GM19238 (cell line): Measurements from ENCODE around the gene LEMD1.
"Not testable (repeated sequence)": the region's sequence is repeated elsewhere in the genome, so short reads cannot be mapped to it uniquely, and the experiment has no call there.

Experiments
- DNase-seq: peaks from one replicate; pipeline ENCODE4 v3.0.0; 2011; ENCODE audit warnings: low spot score; ENCODE audit not compliant: insufficient read length

LEMD1 gene

DNA sequence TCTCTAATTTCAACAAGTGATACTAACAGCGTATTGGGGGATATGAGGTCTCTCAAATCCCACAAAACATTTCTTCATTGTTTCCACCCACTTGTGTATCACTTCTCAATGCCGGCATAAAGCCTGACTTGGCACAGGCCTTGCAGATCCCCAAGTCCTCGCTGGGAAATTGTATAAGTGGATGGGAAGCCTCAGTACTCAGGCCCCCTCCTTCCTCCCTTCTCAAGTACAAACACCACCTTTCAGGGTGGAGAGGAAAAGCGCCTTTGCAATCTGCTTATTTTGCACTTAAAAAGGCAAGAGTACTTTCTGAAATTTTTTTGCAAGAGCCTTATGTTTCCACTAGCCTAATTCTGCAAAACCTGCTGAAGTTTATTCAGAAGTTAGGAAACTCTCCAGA is 39.3 kb downstream of the LEMD1 start:
- DNase-seq = no peak

DNA sequence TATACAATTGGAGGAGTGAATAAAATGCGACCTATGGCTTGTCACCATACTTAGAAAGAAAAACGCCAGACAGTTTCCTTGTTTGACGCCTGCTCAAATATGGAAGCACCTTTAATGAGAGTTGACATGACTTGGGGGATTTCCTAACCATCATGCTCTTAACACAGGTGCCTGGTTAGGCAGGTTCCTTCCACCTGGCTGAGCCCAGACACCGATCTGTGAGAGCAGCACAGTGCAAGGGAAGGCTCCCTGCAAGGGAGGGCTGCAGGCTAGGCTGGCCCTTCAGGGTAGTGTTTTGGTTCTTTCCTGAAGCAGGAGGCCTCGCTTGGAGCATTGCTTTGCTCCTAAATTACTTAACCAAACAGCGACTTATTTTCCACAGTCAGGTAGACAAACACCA is 40.6 kb downstream of the LEMD1 start:
- no peak for DNase-seq

GRCh38 chr1:205380882-205381281 is 41.0 kb downstream of the LEMD1 start:
- DNase-seq = no peak

GRCh38 chr1:205379056-205379455 is 42.8 kb downstream of the LEMD1 start:
- no peak for DNase-seq

DNA sequence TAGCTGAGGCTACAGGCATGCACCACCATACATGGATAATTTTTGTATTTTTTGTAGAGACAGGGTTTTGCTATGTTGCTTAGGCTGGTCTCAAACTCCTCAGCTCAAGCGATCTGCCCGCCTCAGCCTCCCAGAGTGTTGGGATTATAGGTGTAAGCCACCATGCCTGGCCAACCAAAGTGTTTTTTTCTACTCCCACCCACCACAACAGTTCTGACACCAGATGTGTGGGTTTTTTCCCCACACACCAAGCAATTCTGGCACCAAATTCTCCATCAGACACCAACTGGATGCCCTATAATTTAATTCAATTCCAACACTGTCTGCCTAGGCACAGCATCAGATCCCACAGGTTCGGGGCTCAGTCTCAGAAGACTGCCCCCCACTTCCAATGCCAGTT is 44.5 kb downstream of the LEMD1 start:
- no peak for DNase-seq

GRCh38 chr1:205376739-205377138 is 45.1 kb downstream of the LEMD1 start:
- no peak for DNase-seq

DNA sequence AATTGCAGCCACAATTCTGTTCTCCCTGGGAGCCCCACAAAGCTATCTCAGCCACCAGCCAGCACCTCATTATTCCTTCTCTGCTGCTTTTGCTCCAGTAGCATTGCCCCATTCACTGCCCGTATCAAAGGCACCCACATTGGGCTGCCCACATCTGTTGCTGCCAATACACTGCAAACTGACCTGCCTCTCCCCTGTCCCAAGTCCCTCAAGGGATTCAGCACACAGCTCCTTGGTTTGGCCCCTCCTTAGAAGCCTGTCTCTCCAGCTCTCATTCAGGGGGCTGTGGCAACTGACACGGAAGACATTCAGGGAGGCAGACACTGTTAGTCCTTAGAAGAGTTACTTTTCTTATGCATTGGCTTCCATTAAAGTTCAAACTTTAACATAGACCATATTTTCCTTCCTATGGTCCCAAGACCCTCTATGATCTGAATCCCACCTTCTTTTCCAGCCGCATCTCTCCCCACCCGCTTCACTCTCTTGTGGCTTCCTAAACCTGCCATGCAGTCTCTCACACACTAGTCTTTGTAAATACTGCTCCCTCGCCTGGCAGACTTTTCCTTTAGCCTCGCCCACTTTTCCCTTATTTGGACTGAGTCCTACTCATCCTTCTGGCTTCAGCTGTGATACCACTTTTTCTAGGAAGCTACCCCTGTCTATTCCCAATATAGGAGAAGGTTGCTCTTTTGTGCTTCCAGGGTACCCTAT is 45.9 kb downstream of the LEMD1 start:
- DNase-seq = no peak

DNA sequence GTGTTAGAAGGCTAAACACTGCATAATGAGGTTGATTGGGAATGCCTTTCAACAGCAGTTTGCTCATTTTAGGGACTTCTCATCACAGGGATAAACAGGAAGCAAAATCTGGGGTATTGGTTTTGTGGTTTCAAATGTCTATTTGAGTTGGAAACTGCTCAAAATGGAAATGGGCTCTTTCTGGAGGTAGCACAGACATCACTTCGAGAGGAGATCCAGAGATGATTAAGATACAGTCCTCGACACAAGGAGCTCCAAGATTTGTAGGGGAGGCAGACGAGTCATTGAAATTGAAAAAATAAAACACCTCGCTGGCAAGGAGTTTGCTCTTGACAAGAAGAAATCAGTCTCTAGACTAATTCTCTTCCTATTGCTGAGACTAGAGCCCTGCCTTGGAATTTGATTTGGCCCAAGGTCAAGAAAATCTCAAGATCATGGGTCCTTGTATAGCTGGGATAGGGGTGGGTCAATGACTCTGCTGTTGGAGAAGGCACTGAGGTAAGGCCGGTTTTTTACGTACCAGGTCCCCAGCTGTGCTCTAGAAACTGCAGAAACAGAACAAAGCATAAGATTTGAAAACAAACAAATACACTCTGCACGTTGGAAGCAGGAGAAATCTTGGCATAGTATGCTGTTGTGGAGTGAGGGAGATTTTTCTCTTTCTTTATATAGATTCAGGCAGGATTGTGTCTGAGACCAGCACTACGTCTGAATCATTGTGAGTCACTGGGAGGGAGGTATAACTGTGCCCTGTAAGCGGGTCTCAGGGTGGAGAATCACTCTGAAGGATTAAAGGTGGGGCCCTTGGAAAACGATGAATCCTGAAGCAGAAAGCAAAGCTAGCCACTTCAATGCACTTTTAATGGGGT is 47.4 kb downstream of the LEMD1 start:
- no peak for DNase-seq

DNA sequence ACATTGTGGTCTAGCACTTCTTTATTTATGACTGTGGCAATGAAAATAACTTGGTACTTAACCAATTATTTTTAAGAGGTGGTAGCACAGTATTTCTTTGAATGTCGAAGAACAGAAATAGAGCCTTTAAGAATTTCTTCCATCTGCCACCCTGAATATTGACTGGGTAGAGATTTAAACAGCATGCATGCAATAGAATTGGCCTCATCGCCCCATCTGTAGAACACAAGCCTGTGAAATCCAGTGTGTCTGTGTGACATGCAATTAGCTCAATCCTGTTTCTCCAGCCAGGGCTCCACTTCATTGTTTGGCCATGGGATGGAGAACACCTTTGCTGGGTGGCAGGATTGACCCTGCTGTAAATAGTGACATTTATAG is 48.1 kb downstream of the LEMD1 start:
- no peak for DNase-seq

DNA sequence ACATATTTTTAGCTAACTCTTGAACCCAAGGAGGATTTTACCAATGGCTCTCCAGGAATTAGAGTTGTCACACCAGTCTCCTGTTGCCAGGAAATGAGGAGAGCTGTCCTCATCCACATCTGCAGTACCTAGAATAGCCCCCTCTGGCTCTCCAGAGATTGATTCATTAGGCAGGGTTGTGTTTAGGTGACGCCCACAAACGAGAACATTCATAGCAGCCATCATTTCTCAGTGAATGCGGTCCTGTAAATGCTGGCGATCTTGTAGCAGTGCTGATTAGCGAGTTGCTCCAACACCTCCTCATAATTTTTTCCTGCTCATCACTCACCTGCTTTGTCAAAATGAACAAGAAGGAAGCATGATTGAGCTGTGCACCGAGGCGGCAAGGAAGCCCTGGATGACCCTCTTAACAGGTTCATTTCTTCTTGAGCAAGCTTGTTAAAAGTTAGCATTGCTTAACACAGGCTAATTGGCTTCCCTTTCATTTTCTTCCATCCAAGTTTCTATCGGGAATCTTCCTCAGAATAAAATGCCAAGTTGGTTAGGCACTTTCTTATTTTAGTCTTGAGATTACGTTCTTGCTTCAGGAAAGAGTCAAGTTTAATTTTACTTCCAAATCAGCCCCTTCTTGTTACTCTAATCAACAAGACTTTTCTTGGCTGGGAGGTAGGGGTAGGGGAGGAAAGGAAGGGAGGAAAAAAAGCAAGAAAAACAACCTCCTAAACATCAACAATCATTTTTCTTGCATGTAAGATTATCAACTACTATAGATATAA is 48.6 kb downstream of the LEMD1 start:
- no peak for DNase-seq

GRCh38 chr1:205371871-205372660 is 49.8 kb downstream of the LEMD1 start:
- DNase-seq = no peak

DNA sequence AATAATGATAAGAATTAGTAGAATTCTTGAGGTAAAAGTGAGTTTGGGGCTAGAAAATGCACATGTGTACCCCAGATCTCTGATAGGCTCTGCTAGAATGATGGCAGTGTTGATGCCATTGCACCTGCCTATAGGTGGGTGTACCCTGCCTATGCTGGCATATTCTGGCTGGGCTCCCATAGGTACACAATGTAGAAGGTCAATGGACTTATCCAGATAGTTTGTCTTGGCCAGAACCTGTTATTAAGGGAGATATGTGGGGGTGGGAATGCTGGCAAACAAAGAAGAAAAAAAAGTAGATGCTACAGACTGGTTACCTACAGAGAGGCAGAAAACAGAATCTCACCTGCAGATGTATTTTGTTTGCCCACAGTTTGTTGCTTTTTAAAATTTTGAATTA is 51.1 kb downstream of the LEMD1 start:
- DNase-seq = no peak

DNA sequence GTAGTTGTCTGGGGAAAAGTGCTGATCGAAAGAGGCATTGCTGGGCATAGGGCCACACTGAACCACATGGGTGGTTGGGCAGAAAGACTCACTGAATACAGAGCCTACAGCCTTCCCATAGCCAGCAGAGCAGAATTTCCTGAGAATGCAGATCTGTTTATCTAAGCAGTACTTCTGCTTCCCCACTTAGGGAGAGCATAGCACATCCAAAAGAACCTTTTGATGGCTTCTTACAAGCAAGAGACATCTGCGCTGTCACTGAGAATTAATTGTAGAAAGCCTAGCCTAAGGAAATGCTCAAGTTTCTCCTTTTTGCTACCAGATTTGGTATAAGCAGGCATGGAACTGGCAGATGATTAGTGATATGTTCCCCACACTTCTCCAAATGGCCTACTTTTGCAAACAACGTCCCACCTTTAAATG is 52.1 kb downstream of the LEMD1 start:
- no peak for DNase-seq

DNA sequence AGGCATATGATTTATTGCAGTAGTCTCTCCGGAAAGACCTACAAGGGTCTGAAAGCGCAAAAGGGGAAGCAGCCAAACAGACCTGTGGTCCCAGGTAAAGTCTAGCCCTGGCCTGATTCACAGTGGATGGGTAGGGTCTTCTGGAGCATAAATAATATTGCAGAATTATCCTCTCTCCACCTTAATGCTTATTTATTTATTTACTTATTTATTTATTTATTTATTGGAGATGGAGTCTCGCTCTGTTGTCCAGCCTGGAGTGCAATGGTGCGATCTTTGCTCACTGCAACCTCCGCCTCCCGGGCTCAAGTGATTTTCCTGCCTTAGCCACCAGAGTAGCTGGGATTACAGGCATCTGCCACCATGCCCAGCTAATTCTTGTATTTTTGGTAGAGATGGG is 53.4 kb downstream of the LEMD1 start:
- no peak for DNase-seq

GRCh38 chr1:205365945-205366463 is 55.9 kb downstream of the LEMD1 start:
- no peak for DNase-seq

DNA sequence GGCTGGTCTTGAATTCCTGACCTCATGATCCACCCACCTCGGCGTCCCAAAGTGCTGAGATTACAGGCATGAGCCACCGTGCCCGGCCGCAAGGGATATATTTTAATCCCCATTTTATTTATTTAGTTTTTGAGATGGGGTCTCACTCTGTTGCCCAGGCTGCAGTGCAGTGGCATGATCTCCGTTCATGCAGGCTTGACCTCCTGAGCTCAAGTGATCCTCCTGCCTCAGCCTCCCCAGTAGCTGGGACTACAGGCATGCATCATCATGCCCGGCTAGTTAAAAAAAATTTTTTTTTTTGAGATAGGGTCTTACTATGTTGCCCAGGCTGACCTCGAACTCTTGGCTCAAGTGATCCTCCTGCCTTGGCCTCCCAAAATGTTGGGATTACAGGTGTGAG is 56.8 kb downstream of the LEMD1 start:
- not testable (repeated sequence) for DNase-seq

DNA sequence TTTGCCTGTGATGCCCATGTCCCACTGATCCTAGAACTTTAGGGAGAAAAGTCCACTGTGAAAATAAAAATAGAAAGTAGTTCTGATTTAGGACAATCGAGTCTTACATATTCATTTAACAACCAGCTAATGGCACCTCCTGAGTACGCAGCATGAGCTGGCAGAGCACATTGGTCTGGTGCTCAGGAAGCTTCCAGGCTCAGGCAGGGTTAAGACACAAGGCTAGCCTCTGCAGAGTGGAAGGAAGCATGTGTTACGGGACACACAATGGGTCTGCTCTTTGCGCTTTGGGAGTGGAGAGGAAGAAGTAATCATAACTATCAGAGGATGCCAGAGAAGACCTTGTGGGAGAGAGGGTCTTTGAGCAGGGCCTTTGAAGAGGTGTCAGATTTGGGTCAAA is 61.0 kb downstream of the LEMD1 start:
- no peak for DNase-seq

GRCh38 chr1:205359771-205360565 is 61.9 kb downstream of the LEMD1 start:
- DNase-seq = no peak

DNA sequence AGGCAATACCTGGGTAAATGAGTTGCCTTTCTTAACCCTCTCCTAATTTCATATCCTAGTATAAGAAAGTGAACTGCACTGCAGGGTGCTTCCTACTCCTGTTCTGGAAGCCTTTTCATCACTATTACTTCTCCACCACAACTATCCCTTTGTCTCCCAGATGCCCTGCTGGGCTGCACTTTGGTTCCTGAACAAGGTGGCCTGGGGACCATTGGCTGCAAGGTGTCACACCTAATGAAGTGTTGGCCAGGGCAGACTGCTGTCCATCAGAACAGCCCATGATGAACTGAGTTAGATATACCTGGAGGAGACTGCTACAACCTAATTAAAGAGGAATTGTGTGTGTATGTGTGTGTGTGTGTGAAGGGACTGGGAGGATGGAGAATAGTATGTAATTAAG is 63.3 kb downstream of the LEMD1 start:
- DNase-seq = no peak

GRCh38 chr1:205357567-205357966 is 64.3 kb downstream of the LEMD1 start:
- DNase-seq = no peak
